ENCODE data around the gene ZNF831.

The ZNF831 gene

GRCh38 chr20:59138114-59138748 is 25.4 kb upstream of the ZNF831 start:
- DNase-seq (ENCODE audit: low read depth), result no peak
- no peak overlapping the region for H3K4me3 ChIP-seq (ENCODE audit: low read depth, low read length)

GRCh38 chr20:59139998-59140397 is 23.6 kb upstream of the ZNF831 start:
- DNase-seq (ENCODE audit: low read depth), result no peak

DNA sequence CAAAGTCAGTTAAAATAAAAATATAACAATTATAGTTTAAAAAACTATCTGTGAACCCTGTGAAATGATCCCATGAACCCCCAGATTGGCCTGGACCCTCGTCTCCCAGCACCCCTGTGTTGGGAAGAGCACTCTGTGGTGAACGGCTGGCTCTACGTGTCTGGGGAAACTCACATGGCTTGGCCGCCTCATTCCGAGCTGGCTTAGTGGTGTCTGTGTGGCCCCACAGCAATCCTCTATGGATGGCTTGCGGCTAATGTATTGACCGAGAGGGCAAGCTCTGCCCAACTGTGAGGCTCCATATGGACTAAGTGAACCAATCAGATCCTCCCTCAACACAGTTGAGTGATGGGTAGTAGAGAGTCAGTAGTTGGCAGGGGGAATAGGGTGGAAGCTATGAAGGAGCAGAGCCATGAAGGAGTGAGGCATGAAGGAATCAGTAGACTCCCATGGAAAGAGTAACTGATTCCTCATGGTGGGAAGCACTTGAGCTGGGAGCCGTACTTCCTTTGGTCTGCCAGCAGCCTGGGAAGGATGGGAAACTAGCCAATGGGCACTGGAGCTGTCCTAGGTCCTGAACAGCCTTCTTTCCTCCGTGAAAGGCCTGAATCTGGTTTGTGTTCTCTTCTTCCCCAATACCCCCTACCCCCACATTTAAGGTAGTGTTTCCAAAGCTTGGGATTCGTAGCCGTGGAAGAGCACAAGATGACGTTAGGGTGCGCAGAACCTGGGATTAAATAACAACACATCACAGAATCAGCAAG is 21.6 kb upstream of the ZNF831 start:
- H3K4me3 ChIP-seq (ENCODE audit: low read depth, low read length), result no peak overlapping the region
- no peak for DNase-seq (ENCODE audit: low read depth)

More at GRCh38 chr20:59139998-59140397, 23.6 kb upstream of the ZNF831 start:
- H3K4me3 ChIP-seq (ENCODE audit: low read depth, low read length), result no peak overlapping the region

DNA sequence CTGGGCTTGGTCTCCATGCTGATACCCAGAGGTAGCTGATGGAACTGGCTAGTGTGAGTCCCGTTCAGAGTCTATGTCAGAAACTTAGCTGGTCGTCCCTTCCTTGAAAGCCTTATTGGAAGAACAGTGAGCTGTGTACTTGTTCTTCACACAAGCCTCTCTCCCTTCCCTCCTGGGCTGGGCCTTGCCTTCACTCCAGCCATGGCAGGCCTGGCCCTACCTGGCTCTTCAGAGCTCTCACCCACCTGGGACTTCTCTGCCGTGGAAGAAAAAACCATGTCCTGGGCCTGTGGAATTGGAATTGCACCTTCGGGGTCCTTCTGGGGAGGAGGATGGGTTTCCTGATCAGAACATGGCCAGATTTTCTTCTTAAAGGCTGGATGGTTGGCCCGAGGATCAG is 20.3 kb upstream of the ZNF831 start:
- DNase-seq (ENCODE audit: low read depth), result no peak
- H3K4me3 ChIP-seq (ENCODE audit: low read depth, low read length), result no peak overlapping the region

GRCh38 chr20:59144179-59144830 is 19.3 kb upstream of the ZNF831 start:
- no peak for DNase-seq (ENCODE audit: low read depth)
- no peak overlapping the region for H3K4me3 ChIP-seq (ENCODE audit: low read depth, low read length)

- DNase-seq (ENCODE audit: low read depth), result no peak
- H3K4me3 ChIP-seq (ENCODE audit: low read depth, low read length), result no peak overlapping the region
Observed at GRCh38 chr20:59144831-59145196, 18.8 kb upstream of the ZNF831 start.

- DNase-seq (ENCODE audit: low read depth), result no peak
Observed at GRCh38 chr20:59145247-59145923, 18.2 kb upstream of the ZNF831 start.

DNA sequence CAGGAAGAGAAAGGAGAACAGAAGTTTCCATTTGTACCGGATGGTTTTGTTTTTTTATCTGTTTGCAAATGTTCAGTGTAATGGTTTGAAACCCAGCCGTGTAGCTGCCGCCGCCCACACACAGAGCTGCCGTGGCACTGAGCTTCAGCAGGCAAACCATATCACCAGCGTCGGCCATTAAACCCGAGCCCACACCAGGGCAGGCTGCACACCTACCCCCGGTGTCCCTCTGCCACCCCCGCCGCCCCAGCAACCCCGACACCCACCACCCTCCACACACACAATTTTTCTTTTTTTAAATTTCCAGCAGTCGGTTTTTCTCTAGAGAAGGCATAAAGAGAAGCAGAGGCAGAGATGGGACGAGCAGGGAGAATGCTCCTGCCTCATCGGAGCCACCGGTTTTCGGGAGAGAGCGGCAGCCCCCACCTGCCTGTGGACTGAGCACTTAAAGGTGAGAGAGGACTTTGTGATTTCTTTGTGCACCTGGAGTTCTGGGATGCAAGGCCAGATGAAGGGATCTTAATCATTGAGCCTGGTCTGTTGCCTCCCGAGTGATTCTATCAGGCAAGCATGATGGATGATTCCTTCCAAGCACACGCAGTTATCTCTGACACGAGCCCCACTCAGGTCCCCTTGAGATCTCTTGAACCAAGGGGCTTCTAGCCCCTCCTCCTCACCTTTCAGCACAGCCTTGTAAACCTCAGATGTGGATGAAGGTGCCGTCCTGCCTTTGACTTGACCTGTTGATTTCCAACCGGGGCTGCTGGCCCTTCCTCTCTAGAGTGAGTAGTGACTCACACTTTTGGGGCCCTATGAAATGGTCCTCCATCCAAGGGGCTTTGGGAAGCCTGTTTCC is 17.5 kb upstream of the ZNF831 start:
- H3K4me3 ChIP-seq (ENCODE audit: low read depth, low read length), result no peak overlapping the region
- DNase-seq (ENCODE audit: low read depth), result no peak

More at GRCh38 chr20:59145247-59145923, 18.2 kb upstream of the ZNF831 start:
- H3K4me3 ChIP-seq (ENCODE audit: low read depth, low read length), result no peak overlapping the region

DNA sequence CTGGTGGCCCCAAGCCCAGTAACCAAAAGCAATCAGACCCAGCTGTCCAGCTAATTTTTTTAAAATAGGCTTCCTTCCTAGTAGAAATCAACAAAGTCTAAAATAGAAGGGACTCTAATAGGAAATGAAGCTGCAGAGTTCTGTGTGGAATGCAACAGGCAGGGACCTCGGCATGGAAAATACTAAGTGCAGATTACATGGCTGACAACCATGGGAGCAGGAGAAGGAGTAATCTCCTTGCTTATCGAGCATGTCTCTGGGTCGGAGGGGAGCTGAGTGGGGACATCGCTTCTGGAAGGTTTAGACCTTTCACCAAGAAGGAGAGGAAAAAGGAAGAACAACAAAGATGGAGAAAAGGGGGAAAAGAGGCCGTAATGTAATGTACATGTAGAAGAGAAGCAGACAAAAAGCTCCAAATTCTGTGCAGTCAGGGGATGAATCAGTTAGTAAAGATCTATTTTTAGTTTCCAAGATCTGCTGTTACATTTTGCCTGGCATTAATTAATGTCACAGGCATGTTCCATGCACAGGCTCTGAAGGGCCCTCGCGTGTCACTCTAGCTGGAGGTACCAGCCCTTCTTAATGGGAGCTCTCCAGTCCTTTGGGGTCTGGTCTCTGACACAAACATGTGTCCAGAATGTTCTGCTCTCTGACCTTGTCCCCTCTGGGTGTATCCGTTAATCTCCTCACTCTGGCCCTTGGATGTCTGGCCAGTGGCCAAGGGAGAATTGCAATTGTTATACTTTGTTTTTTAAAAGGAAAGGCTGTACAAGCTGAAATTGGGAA is 16.6 kb upstream of the ZNF831 start:
- no peak overlapping the region for H3K4me3 ChIP-seq (ENCODE audit: low read depth, low read length)
- no peak for DNase-seq (ENCODE audit: low read depth)

- no peak for DNase-seq (ENCODE audit: low read depth)
Observed at GRCh38 chr20:59147586-59147985, 16.0 kb upstream of the ZNF831 start.

GRCh38 chr20:59148701-59149493 is 14.7 kb upstream of the ZNF831 start:
- no peak overlapping the region for H3K4me3 ChIP-seq (ENCODE audit: low read depth, low read length)
- no peak for DNase-seq (ENCODE audit: low read depth)

More at GRCh38 chr20:59147586-59147985, 16.0 kb upstream of the ZNF831 start:
- H3K4me3 ChIP-seq (ENCODE audit: low read depth, low read length), result no peak overlapping the region

GRCh38 chr20:59149678-59150504 is 13.7 kb upstream of the ZNF831 start:
- DNase-seq (ENCODE audit: low read depth), result no peak
- no peak overlapping the region for H3K4me3 ChIP-seq (ENCODE audit: low read depth, low read length)

GRCh38 chr20:59150821-59151251 is 12.8 kb upstream of the ZNF831 start:
- H3K4me3 ChIP-seq (ENCODE audit: low read depth, low read length), result no peak overlapping the region
- no peak for DNase-seq (ENCODE audit: low read depth)

DNA sequence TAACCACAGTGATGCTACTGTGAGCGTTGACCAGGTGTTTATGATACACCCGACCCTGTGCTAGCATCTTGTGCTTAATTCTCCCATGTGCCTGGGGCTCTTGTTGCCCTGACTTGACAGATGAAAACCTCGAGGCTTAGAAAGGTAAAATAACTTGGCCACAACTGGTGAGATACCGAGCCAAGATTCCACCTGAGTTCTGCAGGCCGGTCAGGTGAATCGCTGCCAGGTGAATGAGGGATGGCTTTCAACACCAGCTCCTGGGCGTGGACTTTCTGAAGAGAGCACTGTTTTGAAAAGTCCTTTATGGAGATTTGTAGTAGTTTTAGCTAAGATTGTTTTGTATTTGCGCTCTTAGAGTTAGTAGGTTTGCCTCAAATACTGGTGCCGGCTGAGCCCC is 12.2 kb upstream of the ZNF831 start:
- no peak overlapping the region for H3K4me3 ChIP-seq (ENCODE audit: low read depth, low read length)
- DNase-seq (ENCODE audit: low read depth), result no peak

DNA sequence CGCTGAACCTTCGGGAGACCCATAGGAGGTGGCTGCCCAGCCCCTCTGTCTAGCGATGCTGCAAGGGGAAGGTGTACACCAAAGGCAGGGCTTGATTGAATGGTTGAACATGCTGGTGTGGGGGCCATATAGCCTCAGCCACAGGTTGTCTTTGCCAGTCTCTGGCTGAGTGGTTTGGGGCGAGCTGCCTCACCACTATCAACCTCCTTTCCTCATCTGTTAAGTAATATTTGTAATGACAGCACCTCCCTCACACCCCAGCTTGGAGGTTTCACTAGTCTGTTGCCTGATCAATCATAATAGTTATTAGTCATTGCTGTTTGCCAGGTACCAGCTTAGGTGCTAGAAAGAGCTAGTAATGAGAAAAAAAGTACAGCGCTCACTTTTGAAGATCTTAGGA is 11.8 kb upstream of the ZNF831 start:
- no peak overlapping the region for H3K4me3 ChIP-seq (ENCODE audit: low read depth, low read length)
- no peak for DNase-seq (ENCODE audit: low read depth)

DNA sequence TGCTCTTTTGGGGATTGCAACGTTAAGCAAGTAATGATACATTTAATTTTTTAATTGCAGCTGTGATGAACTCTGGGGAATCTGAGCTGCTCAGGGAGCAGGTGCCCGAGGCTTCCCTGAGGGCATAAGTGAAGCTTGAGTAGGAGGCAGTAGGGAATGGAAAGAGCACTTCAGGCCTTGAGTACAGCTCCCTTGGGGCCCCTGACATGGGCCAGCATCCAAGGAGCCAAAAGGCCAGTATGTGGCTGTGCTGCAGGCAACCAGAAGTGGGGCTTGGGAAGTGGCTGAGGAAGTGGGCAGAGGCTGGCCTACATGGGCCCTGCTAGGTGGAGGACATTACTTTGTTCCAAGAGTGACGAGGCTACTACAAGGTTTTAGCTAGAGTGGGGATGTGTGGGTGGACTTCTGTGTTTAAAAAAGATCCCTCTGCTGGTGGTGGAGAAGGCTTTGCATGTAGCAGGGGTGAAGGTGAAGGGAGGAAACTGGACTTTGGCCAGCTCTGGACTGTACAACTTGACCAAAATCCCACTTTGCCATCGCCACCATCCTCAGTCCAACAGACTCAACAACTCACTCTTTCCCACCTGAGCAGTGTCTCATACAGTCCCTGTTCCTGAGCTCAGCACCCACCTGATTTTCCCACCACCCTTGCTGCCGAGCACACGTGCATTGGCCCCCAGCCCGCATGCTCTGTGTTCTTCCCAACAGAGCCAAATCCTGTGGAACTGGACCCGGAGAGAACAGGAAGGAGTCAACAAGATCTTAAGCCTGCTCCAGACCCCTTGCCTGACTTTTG is 10.9 kb upstream of the ZNF831 start:
- no peak overlapping the region for H3K4me3 ChIP-seq (ENCODE audit: low read depth, low read length)
- no peak for DNase-seq (ENCODE audit: low read depth)
